ENCODE measurements around the gene MAK.
A peak's percentile ranks its signal among the peaks of the same experiment; 100 is the strongest.
"Not testable (repeated sequence)": the region's sequence is repeated elsewhere in the genome, so short reads cannot be mapped to it uniquely, and the experiment has no call there.

MAK gene

DNA sequence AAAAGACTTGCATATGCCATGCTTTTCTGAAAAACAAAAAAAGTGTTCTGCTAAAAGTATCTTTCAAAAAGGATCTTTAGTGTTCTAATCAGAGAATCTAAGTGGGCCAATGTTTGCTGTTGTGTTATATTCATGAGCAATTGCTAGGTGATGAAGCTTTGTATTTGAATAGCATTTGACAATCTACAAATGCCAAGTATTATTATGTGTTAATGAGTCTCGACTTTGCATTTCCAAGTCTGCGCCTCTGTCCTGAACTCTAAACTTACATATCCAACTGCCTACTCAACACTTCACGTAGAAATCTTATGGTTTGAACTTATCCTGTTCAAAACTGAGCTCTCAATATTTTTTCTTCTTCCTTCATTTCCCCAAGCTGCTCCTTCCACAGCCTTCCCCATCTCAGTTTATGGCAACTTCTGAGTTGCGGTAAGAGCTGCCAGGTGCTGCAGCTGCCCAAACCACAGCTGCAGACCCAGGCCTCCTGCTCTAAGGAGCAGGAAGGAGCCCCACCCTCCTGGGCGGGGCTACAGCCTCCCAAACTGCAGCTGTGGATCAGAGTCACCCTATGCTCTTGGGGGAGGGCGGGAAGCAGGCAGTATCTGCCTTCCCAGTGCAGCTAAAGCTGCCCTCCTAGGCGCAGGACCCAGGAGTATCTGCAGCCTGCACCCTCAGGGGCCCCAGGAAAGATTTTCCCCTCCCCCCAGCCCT, 16.7 kb upstream of the MAK start:
- no peak for DNase-seq (ENCODE audit: low read depth)

- DNase-seq (ENCODE audit: low read depth), result not testable (repeated sequence)
Measured at GRCh38 chr6:10853849-10854300, 15.5 kb upstream of the MAK start.

DNA sequence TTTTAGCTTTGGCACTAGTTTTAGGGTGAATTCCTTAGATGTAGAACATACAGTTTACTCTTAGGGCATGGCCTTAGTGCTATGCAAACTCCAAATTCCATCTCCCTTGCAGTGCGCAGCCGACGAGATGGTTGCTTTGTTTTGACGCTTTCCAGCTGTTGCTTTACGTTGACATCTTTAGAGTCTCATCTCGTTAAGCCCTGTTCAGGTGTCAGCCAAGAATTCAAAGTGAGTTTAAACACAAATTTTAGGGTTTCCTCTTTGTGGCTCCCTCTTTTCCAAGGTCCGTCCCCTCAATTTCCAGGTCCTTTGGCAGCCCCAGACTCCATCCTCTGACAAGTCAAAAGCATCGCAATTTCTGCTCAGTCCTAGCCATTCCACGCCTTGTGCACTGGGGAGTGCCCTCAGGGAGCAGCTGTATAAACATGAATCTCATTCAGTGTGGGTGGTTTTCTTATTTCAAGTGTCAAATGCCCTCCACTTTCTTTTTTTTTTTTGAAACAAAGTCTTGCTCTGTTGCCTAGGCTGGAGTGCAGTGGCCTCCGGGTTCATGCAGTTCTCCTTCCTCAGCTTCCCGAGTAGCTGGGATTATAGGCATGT, 14.1 kb upstream of the MAK start:
- no peak for DNase-seq (ENCODE audit: low read depth)

- no peak for DNase-seq (ENCODE audit: low read depth)
Measured at GRCh38 chr6:10850728-10851127, 12.4 kb upstream of the MAK start.

DNA sequence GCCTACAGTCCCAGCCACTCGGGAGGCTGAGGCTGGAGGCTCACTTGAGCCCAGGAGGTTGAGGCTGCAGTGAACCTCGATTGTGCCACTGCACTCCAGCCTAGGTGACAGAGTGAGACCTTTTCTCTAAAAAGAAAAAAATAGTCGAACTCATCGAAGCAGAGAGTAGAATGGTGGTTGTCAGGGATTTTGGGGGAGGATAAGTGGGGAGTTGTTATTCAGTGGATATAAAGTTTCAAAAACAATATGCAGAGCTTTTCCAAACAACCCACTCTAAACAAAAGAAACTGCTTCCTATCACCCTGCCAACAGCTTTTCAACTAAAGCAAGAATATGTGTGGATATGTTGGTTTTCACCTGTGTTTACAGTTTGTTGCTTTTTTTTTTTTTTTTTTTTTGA, 11.6 kb upstream of the MAK start:
- no peak for DNase-seq (ENCODE audit: low read depth)

- DNase-seq (ENCODE audit: low read depth), result no peak
Measured at GRCh38 chr6:10847684-10848083, 9.3 kb upstream of the MAK start.

DNA sequence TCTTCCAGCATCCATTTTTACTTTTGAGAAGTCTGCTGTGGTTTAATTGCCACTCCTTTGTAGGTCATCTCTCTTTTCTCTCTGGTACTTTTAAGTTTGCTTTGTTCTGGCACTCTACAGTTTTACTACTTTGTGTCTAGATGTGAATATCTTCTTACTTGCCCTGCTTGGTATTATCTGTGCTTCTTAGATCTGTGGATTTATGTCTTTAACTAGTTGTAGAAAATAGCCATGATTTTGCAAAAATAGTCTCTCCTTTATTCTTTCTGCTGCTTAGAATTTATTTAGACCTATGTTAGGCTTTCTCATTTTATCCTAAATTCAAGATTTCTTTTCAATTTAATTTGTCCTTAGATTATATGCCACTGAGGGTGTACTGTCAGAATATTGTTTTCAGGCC, 5.2 kb upstream of the MAK start:
- no peak for DNase-seq (ENCODE audit: low read depth)

DNA sequence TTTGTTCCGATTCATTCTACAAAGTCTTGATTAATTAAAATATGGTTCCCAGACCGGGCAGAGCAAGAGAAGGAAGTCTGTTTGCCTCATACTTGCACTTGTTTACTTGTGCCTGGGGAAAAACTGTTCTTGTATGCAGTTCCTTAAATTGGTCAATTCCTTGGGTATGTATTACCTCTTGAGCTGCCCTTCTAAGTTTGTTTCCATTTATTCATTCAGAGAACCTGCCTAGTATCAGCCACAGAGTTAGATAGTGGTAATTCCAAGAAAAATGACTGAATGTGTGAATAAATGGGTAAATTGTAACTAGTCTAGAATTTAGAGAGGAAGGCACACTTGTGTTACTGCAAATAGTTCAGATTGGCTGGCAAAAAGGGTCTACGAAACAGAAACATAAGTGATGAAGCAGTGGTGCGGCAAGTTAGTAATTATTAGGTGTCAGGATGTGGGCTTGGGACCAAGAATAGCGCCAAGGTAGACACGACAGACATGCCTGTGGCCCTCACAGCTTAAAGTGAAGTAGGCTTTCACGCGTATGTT, 525 bp upstream of the MAK start:
- DNase-seq (ENCODE audit: low read depth), result no peak

GRCh38 chr6:10837622-10837994, 731 bp downstream of the MAK start:
- no peak for DNase-seq (ENCODE audit: low read depth)

GRCh38 chr6:10837009-10837621, 1.2 kb downstream of the MAK start:
- DNase-seq (ENCODE audit: low read depth), result no peak

DNA sequence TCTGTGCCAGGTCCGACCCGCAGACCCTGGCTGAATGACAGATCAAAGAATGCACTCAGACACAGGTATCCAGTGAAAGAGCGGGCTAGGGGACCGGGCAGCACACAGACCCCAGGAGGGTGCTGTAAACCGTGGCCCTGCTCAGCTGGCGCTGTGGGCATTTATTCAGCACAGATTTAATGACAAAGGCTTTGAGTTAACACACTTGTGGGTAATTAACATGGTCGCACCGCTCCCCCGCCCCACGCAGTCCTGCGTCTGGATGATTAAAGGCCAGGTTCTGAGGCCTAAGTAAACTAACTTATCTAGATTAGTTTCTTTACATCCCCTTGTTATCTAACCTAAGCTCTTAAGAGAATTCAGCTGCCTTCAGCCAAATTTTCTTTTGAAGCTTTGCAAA, 3.5 kb downstream of the MAK start:
- DNase-seq (ENCODE audit: low read depth), result no peak

DNA sequence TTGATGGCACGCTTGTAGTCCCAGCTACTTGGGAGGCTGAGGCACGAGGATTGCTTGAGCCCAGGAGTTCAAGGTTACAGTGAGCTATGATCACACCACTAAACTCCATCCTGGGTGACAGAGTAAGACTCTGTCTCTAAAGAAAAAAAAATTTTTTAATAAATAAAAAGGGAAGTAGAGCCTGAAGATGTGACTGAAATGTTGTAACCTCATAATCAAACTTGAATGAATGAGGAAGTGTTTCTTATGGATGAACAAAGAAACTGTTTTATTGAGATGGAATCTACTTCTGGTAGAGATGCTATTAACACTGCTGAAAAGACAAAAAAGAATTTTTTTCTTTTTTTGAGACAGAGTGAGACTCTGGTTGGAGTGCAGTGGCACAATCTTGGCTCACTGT, 6.7 kb downstream of the MAK start:
- DNase-seq (ENCODE audit: low read depth), result no peak

DNA sequence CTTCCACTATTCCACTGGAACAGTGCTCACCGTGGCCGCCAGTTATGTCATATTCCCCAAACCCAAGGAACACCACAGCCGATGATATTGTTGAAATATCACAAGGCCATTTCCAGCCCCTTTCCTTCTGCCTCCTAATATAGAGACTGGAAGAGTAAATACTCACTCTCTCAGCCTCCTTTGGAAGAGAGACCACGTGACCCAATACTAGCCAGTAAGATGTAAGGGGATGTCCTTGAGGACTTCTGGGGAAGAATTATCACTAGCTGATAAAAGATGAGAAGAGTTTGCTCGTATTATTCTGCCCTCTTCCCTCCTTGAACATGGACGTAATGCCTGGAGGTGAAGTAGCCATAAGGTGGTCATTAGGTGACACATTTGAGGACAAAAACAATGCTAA, 13.5 kb downstream of the MAK start:
- DNase-seq (ENCODE audit: low read depth), result no peak

- DNase-seq (ENCODE audit: low read depth), result no peak
Measured at GRCh38 chr6:10824297-10824696, 14.0 kb downstream of the MAK start.

- not testable (repeated sequence) for DNase-seq (ENCODE audit: low read depth)
Measured at GRCh38 chr6:10814176-10814575, 24.2 kb downstream of the MAK start.

DNA sequence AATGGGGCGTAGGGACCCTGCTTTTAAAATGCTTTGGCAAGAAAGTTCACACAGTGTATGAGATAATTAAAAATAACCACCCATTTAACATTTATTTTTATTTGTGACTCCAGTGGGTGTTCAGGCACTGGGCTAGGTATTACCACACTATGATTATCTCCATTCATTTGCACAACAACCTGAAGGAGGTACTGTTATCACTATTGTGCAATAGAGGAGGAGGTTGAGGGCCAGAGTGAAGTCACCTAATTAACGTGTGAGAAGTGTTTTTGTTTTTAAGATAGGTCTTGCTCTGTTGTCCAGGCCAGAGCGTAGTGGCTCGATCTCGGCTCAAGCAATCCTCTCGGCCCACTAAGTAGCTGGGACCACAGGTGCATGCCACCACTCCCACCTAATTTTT, 29.2 kb downstream of the MAK start:
- DNase-seq (ENCODE audit: low read depth), result no peak

DNA sequence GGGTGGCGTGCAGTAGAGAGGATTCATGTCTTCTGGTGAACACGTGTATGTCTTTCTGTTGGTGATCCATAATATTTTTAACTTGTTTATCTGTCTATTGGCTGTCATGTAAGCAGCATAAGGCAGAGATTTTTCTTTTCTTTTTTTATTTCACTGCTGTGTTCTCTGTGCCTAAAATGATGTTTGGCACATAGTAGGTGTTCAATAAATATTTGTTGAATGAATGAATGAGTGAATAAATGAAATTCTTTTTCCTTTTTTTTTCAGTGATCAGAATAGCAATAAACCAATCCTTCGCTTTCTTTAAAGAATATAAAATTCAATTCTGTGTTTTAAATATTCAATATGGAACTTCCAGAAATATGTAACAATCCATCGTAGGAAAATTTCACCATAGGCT, 30.0 kb downstream of the MAK start:
- DNase-seq (ENCODE audit: low read depth), result no peak

- DNase-seq (ENCODE audit: low read depth), result peak; percentile 36
Measured at GRCh38 chr6:10801224-10801848, 37.0 kb downstream of the MAK start.

DNA sequence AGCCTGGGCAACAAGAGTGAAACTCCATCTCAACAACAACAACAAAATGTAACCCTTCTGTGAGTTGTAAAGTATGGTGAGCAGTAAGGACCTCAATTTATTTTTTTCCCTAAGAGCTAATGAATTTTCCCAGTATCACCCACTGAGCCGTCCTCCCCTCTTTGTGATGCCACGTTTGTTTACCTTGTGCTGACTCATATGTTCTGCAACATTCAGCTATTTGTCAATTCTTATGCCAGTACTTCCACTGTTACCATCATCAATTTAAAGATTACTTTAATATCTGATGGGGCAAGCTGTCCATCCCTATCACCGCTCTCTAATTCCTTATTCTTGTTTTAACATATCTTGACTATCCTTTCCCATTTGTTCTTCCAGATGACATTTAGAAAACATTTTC, 37.5 kb downstream of the MAK start:
- peak; percentile 3 for DNase-seq (ENCODE audit: low read depth)

GRCh38 chr6:10794239-10794638, 44.1 kb downstream of the MAK start:
- DNase-seq (ENCODE audit: low read depth), result no peak

DNA sequence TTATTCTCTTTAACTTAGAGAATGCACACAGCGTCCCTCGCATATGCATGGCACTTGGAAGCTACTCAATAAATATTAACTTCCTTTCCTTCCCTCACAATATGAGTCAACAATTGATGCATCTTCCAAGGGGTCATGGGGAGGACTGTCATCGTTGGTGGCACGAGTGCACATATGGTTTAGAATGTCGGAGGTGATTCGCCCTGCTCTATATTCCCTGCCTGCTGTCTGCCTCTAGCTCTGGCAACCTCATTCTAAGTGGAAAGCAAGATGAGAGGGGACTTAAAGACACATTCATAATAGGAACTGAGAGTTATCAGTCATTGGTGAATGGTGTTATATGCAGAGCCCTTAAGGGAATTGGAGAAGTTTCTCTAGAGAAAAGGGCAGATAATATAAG, 44.6 kb downstream of the MAK start:
- DNase-seq (ENCODE audit: low read depth), result no peak

DNA sequence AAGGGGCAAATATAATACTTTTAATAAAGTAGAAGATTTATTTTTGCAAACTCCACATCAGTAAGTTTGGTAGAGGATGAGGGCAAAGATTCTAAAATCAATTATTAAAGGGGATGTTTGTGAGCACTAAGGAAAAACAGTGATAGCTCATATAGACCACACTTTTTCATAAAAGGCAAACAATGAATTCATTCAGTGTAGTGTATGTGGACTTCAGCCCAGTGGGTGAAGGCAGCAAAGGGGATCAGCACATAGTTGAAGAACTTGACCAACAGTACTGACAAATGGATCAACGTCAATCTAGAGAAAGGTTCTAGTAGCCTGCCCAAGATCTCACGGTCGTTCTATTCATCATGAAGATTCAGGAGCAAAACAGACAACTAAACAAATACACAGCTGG, 45.3 kb downstream of the MAK start:
- no peak for DNase-seq (ENCODE audit: low read depth)

DNA sequence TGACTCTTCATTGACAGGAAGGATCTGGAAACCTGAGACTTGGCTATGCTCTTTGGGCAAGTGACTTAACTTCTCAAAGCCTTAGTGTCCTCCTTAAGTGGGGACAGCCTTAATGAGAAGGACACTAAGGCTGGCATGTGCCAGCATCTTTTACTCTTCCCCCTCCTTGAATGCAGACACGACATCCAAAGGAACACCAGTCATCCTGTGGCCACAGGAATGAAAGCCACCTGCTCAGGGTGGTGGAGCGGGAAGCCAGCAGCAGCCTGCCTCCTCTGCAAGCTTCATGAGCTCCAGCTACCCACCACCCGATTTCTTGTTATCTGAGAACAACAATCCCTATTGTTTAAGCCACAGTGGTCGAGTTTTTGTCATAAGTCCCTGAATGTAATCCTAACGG, 46.2 kb downstream of the MAK start:
- DNase-seq (ENCODE audit: low read depth), result no peak
